DOHH2 (cell line): ENCODE measurements around the gene HOXD10.

Source experiments
- H3F3A ChIP-seq: fragments of 200-600 bp; sonication (generic), shearing (Covaris generic); 2 replicates; pipeline ENCODE4 v1.6.0; 2016; ENCODE audit warnings: antibody characterized with exemption, mild to moderate bottlenecking; ENCODE audit not compliant: control insufficient read depth, insufficient read depth
- H3K27ac ChIP-seq: fragments of 200-600 bp; sonication (generic); 2 replicates; pipeline ENCODE4 v1.5.1; 2014; ENCODE audit warnings: low read depth, mild to moderate bottlenecking, low read length, moderate library complexity
- H3K27me3 ChIP-seq: fragments of 200-600 bp; sonication (generic); 2 replicates; pipeline ENCODE4 v1.6.1; 2014; ENCODE audit warnings: mild to moderate bottlenecking, low read length, mixed read lengths; ENCODE audit not compliant: control insufficient read depth
- H3K36me3 ChIP-seq: fragments of 200-600 bp; sonication (generic); 2 replicates; pipeline ENCODE4 v1.6.1; 2014; ENCODE audit warnings: mild to moderate bottlenecking, low read length, moderate library complexity, mixed read lengths; ENCODE audit not compliant: control insufficient read depth
- H3K4me1 ChIP-seq: fragments of 200-600 bp; sonication (generic); 2 replicates; pipeline ENCODE4 v1.6.1; 2014; ENCODE audit warnings: mild to moderate bottlenecking, low read length, mixed read lengths; ENCODE audit not compliant: control insufficient read depth
- H3K4me2 ChIP-seq: fragments of 200-600 bp; sonication (generic); 2 replicates; pipeline ENCODE4 v1.6.0; 2014; ENCODE audit warnings: mild to moderate bottlenecking, low read length, moderate library complexity
- H3K4me3 ChIP-seq: fragments of 200-600 bp; sonication (generic); 2 replicates; pipeline ENCODE4 v1.5.1; 2014; ENCODE audit warnings: mild to moderate bottlenecking, low read length, mixed read lengths
- H3K79me2 ChIP-seq: fragments of 200-600 bp; sonication (generic); 2 replicates; pipeline ENCODE4 v1.6.1; 2014; ENCODE audit warnings: mild to moderate bottlenecking, low read length, mixed read lengths; ENCODE audit not compliant: control insufficient read depth
- H3K9me2 ChIP-seq: fragments of 200-600 bp; sonication (generic); replicated peaks from 2 replicates; pipeline ENCODE4 v1.6.1; 2014; ENCODE audit warnings: mild to moderate bottlenecking, low read length, mixed read lengths; ENCODE audit not compliant: control insufficient read depth
- H3K9me3 ChIP-seq: fragments of 200-600 bp; sonication (generic); 2 replicates; pipeline ENCODE4 v1.6.1; 2014; ENCODE audit warnings: antibody characterized with exemption, low read length, mixed read lengths; ENCODE audit not compliant: control insufficient read depth, insufficient read depth
- H4K20me1 ChIP-seq: fragments of 200-600 bp; sonication (generic); 2 replicates; pipeline ENCODE4 v1.6.0; 2014; ENCODE audit warnings: low read depth, mild to moderate bottlenecking, antibody characterized with exemption, low read length, moderate library complexity; ENCODE audit not compliant: control insufficient read depth, insufficient read depth
- CTCF ChIP-seq: fragments of 200-600 bp; sonication (generic); IDR thresholded peaks from one replicate; pipeline ENCODE4 v1.5.1; 2014; ENCODE audit warnings: antibody characterized with exemption, mild to moderate bottlenecking, low read depth, low read length; ENCODE audit not compliant: poor library complexity, severe bottlenecking
- EZH2phosphoT487 ChIP-seq: fragments of 200-600 bp; sonication (generic); IDR thresholded peaks from 2 replicates; pipeline ENCODE4 v1.6.1; 2017; ENCODE audit warnings: borderline replicate concordance, mild to moderate bottlenecking, antibody characterized with exemption, low read length, moderate library complexity, mixed read lengths

Gene HOXD10

GRCh38 chr2:176122683-176123410 is 6.3 kb downstream of the HOXD10 start, which contains the start of gene HOXD9:
Gene HOXD9 (plus strand): TSS chr2:176122719. CDS start chr2:176122769, 50 bp downstream.
- no peak within 1 kb of the TSS for H3K27ac ChIP-seq

GRCh38 chr2:176123411-176124109 is 7.0 kb downstream of the HOXD10 start:
- H3K27ac ChIP-seq = no peak overlapping the region
- H3K36me3 ChIP-seq = no peaks in the 10 kb centered on the region
- no peak overlapping the region for H3K4me3 ChIP-seq
- H4K20me1 ChIP-seq = no peaks in the 10 kb centered on the region
- H3K4me2 ChIP-seq = no peak overlapping the region
- H3K27me3 ChIP-seq = peaks cover 14% of the 10 kb centered on the region; the same call in 1 of the 2 replicates
- no peak for TF ChIP-seq CTCF
- TF ChIP-seq EZH2phosphoT487 = no peak
- H3K79me2 ChIP-seq = no peaks in the 10 kb centered on the region
- no peaks in the 10 kb centered on the region for H3K9me2 ChIP-seq
- H3K4me1 ChIP-seq = no peaks in the 10 kb centered on the region
- no peaks in the 10 kb centered on the region for H3F3A ChIP-seq
- H3K9me3 ChIP-seq = no peaks in the 10 kb centered on the region

More at GRCh38 chr2:176122683-176123410, 6.3 kb downstream of the HOXD10 start, which contains the start of gene HOXD9:
- Histone ChIP-seq H3K4me1 (no peaks in the 10 kb centered on the region), H3K79me2 (no peaks in the 10 kb centered on the region), H3F3A (no peaks in the 10 kb centered on the region), H3K4me3 (no peak within 1 kb of the TSS), H3K4me2 (no peak within 1 kb of the TSS), H3K27me3 (peaks cover 10% of the 10 kb centered on the region; the same call in 1 of the 2 replicates), H3K9me3 (no peaks in the 10 kb centered on the region), H4K20me1 (no peaks in the 10 kb centered on the region), H3K36me3 (no peaks in the 10 kb centered on the region), H3K9me2 (no peaks in the 10 kb centered on the region)
- TF ChIP-seq CTCF = no peak
- TF ChIP-seq EZH2phosphoT487 = no peak

GRCh38 chr2:176124110-176124946 is 7.8 kb downstream of the HOXD10 start:
- no peak for TF ChIP-seq CTCF
- no peak for TF ChIP-seq EZH2phosphoT487

More at GRCh38 chr2:176124110-176124946, 7.8 kb downstream of the HOXD10 start:
- no peaks in the 10 kb centered on the region for H3K4me1 ChIP-seq
- no peak overlapping the region for H3K27ac ChIP-seq
- no peaks in the 10 kb centered on the region for H3K9me2 ChIP-seq
- no peaks in the 10 kb centered on the region for H3K9me3 ChIP-seq
- H3F3A ChIP-seq = no peaks in the 10 kb centered on the region
- no peak overlapping the region for H3K4me3 ChIP-seq
- peaks cover 14% of the 10 kb centered on the region; the same call in 1 of the 2 replicates for H3K27me3 ChIP-seq
- no peaks in the 10 kb centered on the region for H3K36me3 ChIP-seq
- H3K4me2 ChIP-seq = no peak overlapping the region
- no peaks in the 10 kb centered on the region for H3K79me2 ChIP-seq
- H4K20me1 ChIP-seq = no peaks in the 10 kb centered on the region
